GM18511 (cell line): Measurements from ENCODE around the gene ZNF624.

Experiments used
- ATAC-seq: cut with Tn5 transposase; IDR thresholded peaks from one replicate; pipeline ENCODE4 v1.9.1; 2021; ENCODE audit warnings: mild to moderate bottlenecking, moderate library complexity; ENCODE audit not compliant: unreplicated experiment

The ZNF624 gene

DNA sequence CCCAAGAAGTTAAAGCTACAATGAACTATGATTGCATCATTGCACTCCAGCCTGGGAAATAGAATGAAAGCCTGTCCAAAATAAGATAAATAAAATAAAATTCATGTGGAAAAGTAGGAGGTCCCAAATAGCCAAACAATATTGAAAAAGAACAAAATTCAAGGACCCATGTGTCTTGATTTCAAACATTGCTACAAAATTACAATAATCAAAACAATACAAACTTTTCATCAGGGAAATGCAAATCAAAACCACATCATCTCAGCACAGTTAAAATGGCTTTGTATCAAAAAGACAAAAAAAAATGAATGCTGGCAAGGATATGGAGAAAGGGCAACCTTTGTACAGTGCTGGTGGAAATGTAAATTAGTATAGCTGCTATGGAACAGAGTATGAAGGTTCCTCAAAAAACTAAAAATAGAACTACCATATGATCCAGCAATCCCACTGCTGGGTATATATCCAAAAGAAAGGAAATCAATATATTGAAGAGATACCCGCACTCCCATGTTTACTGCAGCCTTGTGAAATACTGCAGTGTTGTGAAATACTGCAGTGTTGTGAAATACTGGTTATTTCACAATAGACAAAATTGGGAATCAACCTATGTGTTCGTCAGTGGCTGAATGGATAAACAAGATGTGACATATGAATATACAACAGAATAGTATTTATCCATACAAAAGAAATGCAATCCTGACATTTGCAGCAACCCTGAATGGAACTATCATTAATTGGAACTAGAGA lies 60.1 kb downstream of the ZNF624 start:
- ATAC-seq: no peak

DNA sequence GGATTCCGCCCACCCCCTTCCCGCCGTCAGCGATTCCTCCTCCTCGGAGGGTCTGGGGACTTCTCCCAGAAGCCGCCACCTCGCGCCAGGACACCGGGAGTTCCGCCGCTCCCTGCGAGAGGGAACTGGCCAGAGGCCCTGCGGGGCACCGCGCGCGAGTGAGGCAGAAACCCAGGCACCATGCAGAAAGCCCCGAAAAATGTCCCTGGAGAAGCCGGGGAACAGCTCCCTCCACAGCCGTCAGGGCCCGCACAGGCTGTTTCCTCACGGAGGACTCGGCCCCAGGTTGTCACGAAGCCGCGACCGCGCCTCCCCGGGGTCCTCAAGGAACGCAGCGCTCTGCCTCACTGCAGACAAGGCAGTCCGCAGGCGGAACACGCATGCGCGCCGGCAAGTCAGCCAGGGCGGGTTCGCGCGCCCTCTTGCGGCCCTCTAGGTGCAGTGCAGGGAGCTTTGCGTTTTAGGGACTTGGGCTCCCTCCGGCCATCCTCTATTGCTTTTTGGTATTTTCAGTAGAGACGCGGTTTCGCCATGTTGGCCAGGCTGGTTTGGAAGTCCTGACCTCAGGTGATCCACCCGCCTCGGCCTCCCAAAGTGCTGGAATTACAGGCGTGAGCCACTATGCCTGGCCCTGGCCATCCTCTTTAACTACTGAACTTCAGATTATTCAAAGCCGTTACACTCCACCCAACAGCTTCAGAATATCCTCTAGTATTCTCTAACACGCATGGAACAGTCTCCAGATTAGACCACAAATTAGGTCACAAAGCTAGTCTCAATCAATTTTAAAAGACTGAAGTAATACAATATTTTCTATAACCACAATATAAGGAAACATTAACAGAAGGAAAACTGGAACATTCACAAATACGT lies 64.3 kb downstream of the ZNF624 start:
- peak; percentile 81 for ATAC-seq

DNA sequence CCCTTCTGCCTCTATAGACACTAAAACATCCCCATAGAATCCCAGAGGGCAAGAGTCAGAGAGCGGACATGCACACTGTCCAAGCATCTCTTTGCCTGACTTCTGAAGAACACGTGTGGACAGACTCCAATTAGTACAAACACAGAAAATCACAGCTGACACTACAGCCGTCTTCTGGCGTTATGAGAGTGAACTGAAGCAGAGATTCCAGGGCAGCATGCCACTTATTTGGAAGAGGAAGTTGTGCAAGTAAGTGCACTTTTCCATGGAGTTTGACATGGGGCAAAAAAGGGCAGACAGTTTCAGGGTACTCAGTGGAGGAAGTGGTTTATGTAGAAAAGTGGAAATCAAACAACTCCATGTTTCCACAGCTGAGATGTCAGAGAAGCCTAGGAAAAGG lies 67.9 kb downstream of the ZNF624 start:
- ATAC-seq: no peak

DNA sequence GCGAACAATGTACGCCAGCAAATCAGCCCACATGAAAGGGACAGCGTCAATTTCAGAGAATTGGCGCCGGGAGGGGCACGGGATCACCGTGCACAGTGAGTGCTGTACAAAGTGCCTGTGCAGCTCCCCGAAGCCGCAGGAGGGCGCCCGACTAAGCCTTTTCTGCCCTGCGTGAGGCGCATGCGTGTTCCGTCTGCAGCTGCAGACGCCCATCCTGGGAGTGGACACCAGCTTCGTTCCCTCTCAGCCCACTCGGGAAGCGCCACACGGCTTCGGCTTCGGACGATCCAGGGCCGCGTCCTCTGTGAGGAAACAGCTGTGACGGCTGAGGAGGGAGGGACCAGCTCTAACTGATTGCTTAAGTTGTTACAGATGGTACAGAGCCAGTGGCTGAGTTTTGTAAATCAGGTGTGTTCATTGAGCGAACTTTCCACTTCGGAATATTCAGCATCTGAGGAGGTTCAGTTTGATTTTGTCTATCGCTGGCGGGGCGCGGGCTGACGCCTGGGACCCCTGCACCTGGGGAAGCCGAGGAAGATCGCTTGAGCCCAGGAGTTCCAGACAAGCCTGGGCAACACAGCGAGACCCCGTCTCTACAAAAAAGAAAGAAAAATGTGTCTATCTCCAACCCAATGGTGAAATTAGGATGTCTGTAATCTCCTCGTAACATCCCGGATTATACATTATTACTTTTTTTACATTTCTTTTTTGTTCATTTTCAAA lies 69.2 kb downstream of the ZNF624 start:
- no peak for ATAC-seq

DNA sequence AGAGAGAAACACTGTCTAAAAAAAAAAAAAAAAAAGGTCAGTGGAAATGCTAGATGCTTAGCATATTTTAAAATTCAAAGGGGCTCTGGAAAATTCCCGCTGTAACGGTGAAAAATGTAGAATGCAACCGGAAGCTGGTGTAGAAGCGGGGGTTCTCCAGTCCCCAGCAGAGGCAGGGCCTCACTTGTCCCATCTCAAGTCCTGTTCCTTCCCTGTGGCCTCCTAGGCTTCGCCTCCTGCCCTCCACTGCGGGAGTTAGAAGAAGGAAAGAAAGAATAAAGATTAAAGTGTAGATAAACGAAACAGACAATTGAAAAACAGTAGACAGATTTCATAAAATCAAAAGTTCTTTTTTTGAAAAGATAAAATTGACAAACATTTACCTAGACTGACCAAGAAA lies 69.9 kb downstream of the ZNF624 start:
- ATAC-seq: no peak

DNA sequence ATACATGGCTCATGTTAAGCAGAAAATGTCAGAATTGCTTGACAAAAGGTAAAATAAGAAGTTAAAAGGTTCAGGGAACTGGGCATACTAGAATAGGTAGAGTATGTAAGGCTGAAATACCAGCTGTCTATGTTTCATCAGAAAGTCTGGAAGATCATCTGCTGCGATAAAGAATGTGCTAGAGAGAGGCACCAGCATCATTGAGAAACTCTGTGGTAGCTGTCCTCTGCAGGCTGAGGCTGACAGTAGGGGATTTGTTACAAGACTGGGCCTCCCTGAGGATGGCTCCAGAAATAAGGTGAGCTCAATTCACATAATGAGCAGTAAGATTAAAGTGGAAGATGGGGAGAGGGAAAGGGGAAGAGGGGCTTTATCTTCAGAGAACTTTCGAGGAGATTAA lies 80.2 kb downstream of the ZNF624 start:
- no peak for ATAC-seq
